HG02623 (cell line): Measurements from ENCODE around the gene DRAM2.

Source experiments
- ATAC-seq: cut with Tn5 transposase; IDR thresholded peaks from one replicate; pipeline ENCODE4 v1.9.1; 2021; ENCODE audit warnings: moderate library complexity; ENCODE audit not compliant: unreplicated experiment

The DRAM2 gene

DNA sequence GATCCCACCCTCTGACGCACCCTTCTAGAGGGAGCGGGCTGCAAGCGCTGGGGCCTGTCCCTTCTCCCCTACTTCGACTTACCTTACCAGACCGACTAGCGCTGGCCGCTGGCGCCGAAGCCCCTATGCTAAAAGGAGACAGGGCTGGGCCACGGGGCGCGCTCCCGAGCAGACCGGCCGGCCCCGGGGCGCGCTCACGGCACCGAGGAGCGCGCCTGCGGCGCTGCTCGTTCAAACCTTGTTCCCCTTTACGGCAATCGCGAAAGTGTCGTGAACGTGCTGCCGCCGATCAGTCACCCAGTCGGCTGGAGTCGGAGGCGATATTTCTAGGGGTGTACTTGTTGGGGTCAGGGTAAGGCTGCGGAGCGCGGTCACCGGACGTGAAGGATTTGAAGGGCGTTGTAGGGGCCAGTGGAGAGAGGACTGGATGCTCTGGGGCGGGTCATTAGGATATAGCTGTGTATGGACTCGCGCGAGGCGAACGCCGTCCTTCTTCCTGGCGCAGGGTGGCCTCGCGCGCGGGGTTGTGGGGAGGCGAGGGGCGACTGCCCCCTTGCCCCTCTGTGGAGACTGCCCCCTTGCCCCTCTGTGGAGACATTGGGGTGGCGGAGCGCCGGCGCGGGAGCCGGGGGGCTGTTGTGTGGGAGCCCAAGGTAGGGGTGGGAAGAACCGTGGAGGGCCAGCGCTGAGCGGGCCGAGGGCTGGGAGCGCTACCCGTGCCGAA, at the start of gene DRAM2, which contains the start of gene CEPT1:
TSS of gene DRAM2 (minus strand) at position 138 of the 724 bp plus-strand sequence. CDS start 8,539 bp downstream, outside the sequence.
TSS of gene CEPT1 (plus strand) at position 268 of the 724 bp plus-strand sequence. CDS start 7,492 bp downstream, outside the sequence.
- ATAC-seq = peak; percentile 55

DNA sequence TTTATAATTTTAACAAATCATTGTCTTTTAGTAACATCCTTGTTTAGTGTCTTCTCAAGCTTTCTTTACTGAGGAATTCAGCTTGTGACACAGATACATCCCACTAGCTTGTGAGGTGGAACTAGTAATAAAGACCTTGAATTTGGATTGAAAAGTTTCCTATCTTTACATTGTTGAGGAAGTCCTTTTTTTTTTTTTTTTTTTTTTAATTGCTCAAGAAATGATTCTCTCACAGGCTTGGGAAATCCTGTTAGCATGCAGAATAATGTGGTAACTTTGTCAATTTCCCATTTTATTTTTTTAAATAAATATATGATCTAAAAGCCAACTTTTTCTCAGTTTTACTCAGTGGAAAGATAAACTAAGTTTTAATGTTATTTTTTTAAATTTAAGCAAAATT, 44.8 kb upstream of the DRAM2 start:
- no peak for ATAC-seq

DNA sequence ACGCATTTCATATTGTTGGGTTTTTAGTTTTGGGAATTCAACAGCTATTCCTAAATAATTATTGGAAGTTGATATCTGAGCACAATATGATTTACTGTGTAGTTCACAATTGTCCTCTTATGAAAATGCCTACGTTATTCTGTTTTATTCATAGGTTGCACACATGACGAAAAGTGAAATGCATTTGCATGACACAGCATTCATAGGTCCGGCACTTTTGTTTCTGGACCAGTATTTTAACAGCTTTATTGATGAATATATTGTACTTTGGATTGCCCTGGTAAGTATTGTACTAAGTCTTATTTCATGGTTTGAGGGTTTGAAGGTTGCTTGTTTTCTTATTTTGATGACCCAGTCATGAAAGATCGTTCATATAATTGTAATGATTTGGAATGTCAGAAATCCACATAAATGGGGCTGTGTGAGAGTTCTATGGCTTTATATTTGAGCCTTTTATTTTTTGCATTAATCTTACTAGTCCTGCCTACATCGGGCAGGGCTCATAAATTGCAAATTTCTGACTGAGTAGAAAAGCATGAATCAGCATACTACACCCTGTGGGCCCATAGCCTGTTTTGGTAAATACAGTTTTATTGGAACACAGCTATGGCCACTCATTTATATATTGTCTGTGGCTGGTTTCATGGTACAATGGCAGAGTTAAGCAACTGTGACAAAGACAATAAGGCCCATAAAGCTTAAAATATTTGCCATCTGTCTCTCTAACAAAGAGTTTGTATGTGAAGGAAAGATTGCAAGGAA, 43.6 kb upstream of the DRAM2 start:
- ATAC-seq = no peak

DNA sequence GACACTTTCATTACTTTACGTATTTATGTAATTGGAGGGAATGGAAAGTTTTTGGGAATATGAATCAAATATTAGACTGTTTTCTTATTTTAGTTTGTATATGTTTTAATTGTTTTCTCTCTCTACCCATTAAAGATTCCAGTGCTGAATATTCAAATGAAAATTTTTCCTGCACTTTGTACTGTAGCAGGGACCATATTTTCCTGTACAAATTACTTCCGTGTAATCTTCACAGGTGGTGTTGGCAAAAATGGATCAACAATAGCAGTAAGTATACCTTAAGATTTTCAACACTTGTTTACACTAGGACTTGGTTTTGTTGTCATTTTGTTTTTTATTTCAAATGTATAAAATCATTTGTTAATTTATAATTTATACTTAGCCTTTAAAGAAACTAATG, 42.2 kb upstream of the DRAM2 start:
- no peak for ATAC-seq

DNA sequence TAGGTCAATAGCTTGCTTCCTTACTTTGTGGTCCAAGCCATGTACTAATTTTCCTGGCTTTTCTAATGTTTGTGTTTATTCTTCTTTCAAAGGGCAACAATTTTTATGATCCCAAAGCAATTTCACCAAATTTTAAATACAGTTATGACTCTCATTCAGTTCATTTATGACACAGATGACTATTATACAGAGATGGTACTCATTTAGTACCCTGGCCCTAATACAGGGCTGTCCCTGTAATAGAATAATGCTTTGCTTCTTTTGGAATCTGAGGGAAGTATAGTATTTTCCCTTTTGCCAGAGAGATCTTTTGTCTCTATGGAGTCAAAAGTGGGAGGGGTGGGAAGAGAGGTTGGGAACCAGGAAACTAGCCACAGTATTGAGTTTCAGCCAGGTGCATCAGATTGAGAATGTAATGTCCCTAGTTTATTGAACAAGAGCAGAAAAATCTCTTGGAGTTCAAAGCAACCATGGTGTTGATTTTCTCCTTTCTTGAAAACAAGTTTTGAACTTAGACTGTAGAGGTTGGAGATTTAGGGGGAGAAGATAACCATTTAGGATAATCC, 40.2 kb upstream of the DRAM2 start:
- no peak for ATAC-seq

DNA sequence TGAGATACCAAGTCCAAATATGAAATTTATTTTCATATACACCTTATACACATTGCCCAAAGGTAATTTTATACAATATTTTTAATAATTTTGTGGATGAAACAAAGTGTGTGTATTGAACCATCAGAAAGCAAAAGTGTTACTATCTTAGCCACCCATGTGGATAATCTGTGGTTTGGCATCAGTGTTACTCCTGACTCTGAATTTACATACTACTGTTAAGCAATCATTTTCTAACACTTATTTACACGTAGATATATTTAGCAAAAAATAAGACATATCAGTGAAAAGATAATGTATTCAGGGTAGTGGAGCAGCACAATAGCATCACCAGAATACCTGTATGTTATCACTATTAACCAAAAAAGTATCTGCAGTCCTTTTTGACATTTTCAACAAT, 36.8 kb upstream of the DRAM2 start:
- ATAC-seq = peak; percentile 55

DNA sequence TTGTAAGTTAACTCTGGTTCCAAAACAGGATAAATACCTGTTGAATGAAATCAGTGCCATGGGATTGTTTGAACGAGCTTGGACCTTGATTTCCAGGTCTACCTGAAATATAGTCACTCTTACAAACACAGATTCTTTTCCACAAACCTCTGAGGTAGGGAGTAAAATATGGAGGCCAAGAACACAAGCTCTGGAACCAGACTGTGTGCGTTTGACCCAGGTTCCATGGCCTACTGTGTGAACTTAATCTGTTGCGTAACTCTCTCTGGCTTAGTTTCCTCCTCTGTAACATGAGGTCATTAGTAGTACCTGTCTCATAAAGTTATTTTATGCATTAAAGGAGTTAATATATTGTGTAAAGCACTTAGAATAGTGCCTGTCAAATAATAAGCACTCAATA, 35.5 kb upstream of the DRAM2 start:
- no peak for ATAC-seq

DNA sequence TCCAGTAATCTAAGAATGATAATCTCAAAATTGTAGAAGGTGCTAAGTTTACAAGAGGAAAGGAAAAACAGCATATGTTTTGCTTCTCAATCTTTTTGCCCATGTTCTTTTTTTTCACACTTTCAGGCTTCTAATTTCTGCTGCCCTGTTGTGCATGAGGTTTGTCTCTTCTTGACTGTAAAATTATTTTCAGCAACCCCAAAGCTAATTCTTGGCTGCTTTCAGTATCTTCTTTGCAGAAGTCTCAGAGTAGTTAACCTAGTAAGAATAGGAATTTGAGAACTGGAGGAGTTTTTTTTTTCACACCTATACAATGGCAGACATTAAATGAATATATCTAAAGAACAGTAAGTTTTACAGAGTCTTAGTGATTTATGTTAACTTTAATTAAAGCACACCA, 34.2 kb upstream of the DRAM2 start:
- no peak for ATAC-seq

DNA sequence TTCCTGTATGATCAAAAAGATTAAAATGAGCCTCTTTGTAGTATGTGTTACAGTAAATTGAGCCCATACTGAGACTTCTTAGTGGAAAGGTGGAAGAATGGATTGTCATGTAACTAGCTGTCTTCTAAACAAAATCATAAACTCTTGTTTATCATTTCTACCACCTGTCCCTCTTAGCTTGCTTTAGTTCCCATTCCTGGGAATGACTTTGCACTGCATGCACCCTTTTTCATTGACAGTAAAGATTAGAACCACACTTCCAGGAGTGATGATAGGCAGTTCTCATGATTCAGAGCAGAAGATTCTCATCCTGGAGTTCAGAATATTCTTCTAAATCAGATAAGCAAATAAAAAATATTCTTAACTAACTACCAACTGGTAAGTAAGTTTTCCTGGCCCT, 32.6 kb upstream of the DRAM2 start:
- no peak for ATAC-seq

DNA sequence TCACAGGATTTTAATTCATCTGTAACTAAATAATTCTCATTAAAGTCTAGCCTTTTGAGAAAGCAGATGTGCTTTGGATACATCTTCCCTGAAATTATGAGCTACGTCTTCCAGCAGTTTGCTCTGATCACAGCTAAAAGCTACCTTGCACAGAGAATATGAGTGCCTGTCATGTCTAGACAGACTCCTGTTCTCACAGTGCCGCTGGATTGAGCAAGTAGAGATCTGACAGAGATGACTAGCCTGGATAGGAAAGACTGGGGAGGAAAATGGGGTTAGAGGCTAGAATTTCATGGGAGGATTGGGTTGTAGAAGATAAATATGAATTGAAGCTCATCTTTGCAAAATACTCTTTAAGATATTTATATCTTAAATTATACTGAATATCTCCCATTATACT, 24.3 kb upstream of the DRAM2 start:
- no peak for ATAC-seq

DNA sequence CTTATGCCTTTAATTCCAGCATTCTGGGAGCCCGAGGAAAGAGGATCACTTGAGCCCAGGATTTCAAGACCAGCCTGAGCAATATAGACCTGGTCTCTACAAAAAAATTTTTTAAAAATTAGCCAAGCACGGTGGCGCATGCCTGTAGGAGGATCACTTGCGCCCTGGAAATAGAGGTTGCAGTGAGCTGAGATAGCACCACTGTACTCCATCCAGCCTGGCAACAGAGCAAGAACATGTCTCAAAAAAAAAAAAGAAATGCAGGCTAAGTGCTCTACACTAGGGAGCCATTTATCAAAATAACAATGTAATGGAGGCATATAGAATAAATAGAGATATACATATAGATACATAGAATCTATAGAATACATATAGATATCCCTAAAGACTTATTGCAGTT, 23.5 kb upstream of the DRAM2 start:
- ATAC-seq = no peak

DNA sequence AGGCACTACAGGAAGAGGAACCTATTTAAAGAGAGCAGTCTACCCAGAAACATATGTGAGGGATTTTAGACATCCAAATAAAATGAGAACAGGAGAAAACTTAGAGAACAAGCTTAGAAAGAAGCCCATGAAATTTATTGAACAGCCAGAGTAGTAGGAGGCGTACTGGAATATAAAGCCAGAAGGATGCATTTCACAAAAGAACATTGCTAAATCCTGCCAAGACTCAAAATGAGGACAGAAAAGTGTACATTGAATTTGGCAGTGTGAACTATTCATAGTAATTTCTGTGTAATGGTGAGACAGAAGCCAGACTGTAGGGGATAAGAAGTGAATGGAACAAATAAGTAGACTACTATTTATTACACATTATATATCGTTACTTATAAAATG, 22.6 kb upstream of the DRAM2 start:
- no peak for ATAC-seq

DNA sequence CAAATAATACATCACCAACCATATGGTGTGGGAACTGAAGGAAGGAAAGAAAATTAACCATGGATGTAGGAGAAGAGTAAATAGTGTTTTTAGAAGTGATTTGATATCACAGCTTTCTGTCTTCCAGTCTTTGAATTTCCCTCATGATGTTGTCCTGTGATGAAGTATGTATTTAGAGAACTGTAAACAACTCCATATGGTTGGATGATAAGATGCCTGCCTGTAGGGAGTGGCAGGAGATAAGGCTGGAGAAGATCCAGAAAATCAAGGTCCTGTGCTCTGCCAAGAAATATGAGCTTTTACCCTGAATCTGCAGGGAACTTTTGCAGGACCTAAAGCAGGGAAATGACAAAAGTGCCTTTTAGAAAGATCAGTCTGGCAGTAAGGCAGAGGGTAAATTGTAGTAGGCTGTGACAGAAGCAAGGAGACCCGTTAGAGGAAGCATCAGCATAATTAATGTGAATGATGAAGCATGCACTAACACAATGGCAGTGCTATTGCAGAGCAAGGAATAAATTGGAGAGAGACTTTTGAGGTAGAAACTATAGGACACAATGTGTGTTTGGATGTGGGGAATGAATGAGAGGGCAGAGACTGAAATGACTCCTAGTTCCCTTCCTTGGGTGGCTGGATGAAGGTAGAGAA, 22.1 kb upstream of the DRAM2 start:
- no peak for ATAC-seq

DNA sequence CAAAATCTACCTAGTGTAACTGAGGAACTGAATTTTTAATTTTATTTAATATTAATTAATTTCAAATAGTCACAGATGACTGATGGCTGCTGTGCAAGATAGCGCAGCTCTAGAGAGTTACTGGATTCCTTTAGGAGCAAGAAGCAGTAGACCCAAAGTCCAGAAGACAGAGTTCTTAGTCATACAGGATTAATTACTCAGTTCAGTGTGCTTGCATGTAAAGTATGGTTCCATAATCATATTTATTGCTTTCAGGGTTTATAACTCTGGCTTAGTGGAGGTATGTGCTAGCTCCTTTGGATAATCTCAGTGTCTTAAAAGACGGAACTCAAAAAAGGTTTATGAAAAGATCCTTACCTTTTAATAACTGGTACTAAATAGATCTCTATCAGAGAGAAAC, 17.5 kb upstream of the DRAM2 start:
- no peak for ATAC-seq

DNA sequence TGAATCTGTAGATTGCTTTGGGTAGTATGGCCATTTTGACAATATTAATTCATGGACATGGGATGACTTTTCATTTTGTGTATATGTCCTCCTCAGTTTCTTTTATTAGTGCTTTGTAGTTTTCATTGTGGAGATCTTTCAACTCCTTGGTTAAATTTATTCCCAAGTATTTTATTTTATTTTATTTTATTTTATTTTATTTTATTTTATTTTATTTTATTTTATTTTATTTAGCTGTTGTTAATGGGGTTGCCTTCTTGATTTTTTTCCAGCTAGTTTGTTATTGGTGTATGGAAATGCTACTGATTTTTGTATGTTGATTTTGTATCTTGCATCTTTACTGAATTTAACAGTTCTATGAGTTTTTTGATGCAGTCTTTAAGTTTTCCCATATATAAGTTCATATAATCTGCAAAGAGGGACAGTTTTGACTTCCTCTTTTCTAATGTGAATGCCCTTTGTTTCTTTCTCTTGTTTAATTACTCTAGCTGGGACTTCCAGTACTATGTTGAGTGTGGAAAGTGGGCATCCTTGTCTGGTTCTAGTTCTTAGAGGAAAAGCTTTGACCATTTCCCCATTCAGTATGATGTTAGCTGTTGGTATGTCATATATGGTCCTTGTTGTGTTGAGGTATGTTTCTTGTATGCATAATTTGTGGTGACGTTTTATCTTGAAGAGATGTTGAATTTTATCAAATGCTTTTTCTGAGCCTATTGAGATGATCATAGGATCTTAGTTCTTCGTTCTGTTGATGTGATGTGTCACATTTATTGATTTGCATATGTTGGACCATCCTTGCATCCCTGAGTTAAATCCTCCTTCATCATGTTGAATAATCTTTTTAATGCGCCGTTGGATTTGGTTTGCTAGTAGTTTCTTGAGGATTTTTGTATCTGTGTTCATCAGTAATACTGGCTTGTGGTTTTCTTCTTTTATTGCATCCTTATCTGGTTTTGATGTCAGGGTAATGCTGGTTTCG, 14.4 kb upstream of the DRAM2 start:
- no peak for ATAC-seq

DNA sequence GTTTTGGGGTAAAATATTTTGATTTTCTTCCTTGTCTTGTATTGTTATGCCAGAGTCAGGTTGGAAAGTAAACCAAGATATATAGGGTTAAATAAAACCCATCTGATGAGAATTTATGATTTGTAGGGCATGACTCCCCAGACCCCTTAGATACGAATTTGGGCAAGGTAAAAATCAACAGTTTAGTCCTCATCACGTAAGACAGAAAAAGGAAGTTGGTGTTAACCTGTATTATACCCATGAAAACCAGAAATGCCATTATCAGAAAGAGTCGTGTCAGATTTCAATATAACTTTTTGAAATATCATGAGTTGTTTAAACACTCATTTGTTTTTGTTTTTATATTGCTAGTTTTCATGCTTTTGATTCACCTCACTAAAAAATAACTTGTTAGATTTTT, 11.9 kb upstream of the DRAM2 start:
- no peak for ATAC-seq

DNA sequence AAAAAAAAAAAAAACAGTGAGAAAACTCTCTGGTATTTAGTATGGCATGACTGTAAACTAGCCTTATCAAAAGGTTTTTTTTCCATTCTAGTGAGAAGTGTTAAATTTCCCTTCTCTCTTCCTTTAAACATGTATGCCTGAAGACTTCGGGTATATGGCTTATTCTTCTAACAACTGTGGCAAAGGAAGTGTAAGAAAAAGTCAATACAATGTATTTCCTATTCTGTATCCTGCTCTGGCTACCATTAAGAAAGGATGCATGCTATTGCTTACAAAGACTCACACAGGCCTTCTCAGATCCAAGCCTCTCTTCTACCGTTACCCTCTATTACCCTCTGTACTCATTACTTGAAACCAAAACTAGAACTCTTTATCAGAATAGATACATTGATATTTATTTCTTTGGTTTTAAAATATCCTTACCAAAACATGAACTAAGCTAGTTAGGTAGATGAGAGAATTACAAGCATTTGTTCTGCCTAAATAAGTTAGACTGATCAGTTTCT, 8.5 kb upstream of the DRAM2 start:
- ATAC-seq = no peak

DNA sequence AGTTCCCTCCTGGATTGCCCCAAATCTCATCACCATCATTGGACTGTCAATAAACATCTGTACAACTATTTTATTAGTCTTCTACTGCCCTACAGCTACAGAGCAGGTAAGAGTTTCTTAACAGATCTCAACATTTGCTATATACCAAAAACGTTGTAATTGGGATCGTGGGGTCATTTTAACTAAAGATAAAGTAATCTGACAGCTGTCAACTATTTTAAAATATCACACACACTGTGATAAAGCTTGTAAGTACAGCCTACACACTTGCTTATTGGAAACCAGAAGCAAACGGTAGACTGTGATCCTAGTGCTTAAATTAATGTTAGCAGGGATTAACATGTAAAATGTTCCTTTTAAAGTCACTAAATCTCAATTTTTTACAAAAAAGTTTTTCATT, 8.1 kb upstream of the DRAM2 start:
- no peak for ATAC-seq

DNA sequence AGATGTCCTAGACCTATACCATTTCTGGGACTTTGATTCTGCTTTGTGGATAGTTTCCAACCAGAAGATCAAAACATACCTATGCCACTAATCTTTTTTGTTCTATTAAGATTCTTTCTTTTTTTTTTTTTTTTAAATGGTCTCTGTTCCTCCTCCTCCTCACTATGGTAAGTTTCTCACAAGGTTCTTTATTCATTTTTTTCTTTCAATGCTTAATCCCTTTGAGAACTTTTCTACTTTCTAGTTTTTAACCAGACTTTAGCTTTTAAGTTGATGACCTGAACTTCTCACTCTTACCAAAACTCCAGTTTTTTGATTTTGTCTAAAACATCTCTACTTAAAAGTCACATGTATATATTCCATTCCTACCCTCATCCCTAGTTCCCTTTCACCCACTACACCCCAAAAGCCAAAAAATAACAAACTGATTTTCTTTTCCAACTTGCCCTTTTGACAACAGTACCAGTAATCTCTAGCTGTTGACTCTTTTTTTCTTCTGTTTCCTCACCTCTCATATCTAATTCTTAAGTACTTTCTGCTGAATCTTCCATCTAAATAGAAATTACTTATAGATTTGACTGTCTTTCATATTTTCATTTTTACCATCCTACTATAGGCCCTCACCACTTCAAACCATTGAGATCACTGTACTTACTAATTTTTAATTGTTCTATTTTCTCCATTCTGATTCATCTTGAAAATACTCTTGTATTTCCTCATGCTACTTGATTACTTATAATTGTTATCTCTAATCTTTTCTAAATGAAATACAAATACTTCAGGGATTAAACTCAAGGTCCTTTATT, 6.3 kb upstream of the DRAM2 start:
- no peak for ATAC-seq
